GM19468 (cell line): Measurements from ENCODE around the gene TRERF1.
"Not testable (repeated sequence)": the region's sequence is repeated elsewhere in the genome, so short reads cannot be mapped to it uniquely, and the experiment has no call there.

Experiments used
- ATAC-seq: cut with Tn5 transposase; IDR thresholded peaks from one replicate; pipeline ENCODE4 v1.9.1; 2021; ENCODE audit warnings: mild to moderate bottlenecking, moderate library complexity, moderate number of reproducible peaks; ENCODE audit not compliant: unreplicated experiment; ENCODE audit errors: extremely low read depth

The TRERF1 gene

DNA sequence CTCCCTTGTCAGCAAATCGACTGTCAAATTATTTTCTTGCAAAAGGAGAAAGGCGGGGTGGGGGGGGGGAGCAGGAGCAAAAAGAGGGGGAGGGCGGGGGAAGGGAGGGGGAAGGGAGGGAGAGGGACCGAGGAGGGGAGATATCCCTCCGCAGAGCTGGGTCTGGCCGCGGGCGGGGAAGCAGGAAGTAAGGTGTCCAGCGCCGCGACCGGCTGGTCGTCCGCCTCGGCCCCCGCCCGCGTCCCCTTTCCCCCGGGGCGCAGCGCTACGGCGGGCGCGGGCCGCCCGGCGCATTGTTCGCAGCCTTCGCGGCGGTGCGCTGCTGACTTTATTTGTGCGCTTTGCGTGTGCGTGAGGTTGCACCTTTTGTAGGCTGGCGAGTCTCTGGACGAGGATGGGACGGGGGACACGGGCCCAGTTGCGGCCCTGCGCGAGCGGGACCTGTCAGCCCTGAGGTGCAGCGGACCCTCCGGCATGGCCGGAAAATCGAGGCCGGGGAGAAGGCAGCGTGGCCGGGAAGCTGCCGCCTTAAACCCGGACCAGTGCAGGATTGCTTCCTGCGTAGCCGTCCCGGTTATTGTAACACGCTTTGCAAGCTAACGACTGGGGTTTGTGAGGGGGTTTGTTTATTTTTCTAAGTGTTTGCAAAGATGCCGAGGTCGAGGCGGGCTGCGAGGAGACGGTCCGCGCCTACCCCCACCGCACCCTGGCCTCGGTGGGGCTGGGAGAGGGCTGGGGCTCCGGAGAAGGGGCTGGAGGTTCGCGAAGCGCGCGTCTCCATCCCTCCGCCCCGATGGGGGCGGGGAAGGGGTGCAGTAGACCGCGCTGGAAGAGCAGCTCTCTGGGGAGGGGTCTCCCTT, 675 bp upstream of the TRERF1 start:
- ATAC-seq, result no peak

DNA sequence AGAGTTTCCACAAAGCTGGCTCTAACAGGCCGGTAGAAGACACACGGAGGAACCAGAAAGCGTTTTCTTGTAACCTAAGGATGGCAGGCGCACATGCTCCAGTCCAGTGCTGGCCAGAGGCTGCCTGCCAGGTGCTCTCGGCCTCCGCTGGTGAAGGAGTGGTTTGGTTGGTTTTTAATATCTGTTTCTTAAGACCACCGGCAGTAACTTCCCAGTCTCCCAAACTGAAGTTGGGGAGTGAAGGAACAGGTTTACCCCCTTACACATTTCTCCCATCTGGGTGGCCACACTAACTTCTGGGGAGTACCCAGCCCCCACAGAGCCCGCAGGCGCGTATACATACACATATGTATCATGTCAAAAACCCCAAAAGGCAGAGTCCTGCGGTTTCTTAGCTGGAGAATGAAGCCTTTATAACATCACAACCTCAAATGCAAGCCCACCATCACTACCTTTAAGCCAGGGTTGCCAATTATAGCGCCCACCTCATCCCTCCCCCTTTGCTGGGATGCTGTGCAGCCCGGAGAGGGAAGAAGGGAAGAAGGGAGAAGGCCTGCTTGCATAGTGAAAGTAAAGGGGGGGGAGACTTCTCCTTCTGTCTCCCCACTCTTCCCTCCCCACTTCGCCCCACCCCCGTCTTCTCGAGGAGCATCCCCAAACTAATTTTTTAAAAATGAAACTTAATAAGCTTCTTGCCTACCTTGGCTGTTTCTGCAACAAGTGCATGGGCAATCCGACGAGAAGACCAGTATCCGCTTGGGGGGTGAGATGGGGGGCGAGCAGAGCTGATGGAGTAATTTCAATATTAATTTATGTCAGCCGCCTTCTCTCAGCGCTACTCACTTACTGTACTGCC, 1.0 kb downstream of the TRERF1 start:
- ATAC-seq, result no peak

DNA sequence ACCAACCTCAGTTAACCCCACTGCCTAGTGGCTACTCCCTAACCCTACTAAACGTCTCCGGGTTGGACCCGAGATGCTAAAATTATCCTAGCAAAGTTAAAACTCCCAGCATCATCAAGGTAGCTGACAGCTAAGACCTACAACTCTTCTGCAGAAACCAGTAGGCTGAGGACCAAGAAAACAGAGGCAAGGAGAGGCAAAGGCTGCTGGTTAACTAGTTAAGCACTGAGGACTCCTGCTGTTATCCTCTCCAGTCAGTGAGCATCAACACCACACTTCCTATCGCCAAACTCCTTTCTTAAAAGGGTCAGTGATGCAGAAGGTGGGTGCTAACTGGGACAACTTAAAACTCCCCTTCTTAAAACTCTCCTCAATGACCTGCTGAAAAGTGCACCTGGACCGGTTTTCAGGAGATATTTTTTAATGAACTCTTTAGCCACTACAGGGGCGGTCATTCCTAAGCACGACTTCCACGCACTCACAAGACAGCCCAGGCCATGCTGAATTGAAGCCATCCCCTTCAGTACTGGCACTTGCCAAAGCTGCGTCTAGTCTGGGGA, 1.7 kb downstream of the TRERF1 start:
- ATAC-seq, result no peak

- ATAC-seq, result no peak
Measured at GRCh38 chr6:42448927-42449659, 2.6 kb downstream of the TRERF1 start.

- no peak for ATAC-seq
Measured at GRCh38 chr6:42448391-42448790, 3.3 kb downstream of the TRERF1 start.

- ATAC-seq, result no peak
Measured at GRCh38 chr6:42446996-42447395, 4.7 kb downstream of the TRERF1 start.

DNA sequence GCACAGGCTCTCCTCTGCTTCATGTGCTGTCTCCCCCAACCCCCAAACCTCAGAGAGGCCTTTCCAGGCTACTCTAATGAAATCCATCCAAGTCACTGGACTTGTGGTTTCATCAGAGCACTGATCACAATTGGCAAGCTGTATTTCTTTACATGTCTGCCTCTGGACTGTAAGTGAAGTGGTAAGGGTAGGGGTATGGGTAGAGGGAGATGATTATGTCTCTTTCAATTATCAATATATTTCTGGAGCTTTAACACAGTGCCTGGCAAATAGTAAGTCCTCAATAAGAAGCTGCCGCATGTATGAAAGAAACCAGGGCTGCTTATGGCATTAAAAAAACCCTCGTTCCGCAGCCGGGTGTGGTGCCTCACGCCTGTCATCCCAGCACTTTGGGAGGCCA, 5.4 kb downstream of the TRERF1 start:
- no peak for ATAC-seq

GRCh38 chr6:42445955-42446354, 5.8 kb downstream of the TRERF1 start:
- not testable (repeated sequence) for ATAC-seq

DNA sequence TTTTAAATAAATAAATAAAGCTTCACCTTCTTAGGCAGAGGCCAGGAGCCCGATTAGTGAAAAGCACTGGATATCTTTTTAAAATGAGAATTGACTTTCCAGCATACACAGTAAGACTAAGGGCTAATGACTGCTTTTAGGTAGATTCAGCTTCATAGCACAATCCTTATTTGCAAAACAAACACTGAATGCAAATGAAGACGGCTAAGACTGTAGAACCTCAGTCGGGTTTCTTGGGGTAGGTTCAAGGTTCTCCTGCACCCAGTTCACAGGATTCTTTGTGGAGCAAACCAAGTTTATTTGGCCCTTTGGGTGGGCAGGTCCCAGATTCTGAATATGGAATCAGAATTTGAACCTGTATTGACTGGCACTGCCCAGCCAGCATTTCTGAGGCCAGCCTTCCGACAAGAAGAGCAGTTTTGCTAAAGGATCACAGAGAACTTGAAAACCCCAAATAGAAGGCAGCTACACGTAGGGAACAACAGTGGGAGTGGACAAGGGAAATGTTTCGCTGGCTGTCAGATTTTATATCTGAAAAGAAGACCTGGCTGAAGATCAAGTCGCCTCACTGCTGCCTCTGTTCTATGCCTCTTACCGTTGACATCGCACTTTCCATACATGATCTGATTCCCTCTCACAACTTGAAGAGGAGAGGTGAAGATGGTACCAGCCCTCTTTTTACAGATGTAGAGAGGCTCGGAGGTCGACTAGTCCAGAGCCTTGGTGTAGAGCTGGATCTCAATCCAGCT, 8.2 kb downstream of the TRERF1 start:
- no peak for ATAC-seq

GRCh38 chr6:42441697-42442081, 10.0 kb downstream of the TRERF1 start:
- no peak for ATAC-seq

DNA sequence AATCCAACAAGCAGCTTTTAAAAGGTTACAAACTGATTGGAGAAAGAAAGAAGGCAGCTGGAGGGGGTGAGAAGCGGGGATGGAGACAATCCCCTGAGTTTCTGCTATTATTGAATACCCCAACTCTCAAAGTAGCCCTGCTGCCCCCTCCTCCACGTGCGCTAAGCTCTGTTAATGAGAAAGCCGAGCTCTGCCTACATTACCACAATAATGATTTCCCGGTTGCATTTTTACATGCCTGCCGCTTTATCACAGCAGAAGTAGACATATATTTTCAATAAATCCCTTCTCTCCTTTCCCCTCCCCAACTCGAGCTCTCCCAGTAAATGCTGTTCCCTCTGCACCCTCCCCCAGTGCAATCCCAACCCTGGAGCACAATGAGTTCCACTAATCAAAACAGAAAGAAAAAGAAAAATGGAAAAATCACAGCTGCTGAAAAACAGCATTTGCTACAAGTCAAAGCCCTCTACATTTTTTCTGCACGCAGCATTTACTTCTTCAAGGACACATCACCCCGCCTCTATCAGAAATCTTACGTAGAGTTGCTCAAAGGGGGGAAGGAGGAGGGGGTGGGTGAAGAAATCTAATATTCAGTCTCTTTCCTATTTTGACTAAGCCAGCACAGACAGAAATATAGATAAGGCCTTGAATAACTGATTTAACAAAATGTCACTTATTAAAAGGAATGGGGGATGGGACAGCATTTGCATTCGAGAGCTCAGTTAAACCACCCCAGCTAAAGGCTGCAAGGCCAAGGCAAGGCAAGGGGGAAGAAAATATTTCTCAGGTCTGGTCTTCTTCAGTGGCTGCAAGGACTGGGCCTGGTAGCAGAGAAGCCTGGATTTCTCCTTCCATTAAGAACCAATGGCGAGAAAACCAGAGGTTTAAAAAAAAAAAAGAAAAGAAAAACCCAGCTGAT, 10.7 kb downstream of the TRERF1 start:
- no peak for ATAC-seq

DNA sequence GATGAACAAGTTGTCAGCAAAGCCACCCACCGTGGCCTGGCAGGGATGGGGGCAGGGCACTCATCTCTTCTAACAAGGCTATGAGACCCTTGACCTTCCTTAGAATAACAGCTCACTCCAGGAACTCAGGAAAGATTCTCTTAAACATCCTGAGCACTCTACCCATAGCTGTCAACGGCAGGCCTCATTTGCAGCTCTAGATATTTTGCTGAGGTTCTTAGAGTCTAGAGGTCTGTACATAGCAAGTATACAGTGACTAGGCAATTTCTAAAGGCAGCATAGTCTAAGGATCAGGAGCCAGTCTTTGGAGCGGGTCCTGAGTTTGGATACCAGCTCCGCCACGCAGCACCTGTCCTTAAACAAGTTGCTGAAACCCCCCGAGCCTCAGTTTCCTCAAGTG, 11.7 kb downstream of the TRERF1 start:
- no peak for ATAC-seq

DNA sequence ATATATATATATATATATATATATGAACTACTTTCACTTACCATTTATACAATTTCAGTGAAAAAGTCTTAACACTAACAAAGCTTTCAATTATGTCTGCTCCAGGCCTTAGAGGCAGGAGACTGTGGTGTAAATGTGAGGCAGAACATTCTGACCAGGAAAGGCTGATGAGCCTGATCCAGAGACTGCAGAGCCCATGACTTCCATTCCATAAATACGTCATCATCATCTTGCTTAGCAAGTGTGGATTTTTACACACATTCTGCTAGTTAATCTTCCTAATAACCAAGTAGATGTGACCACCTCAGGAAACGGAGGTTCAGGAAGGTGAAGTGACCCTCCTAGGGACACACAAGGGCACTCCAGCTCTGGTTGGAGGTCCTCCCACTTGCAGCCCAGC, 14.9 kb downstream of the TRERF1 start:
- no peak for ATAC-seq

DNA sequence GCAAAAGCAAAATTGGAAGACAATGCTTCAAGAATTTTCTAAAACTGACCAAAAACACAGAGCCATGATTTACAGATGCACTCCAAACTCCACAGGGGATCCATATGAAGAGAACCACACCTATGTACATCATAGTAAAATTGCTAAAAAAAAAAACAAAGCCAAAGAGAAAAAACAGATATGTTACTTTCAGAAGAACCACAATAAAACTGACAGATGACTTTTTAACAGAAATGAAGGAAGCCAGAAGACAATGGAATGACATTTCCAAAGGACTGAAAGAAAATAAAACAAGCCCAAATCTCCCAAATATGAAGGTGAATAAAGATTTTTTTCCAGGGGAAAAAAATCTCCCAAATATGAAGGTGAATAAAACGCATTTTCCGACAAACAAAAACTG, 17.5 kb downstream of the TRERF1 start:
- ATAC-seq, result no peak

GRCh38 chr6:42433409-42433808, 18.3 kb downstream of the TRERF1 start:
- no peak for ATAC-seq

DNA sequence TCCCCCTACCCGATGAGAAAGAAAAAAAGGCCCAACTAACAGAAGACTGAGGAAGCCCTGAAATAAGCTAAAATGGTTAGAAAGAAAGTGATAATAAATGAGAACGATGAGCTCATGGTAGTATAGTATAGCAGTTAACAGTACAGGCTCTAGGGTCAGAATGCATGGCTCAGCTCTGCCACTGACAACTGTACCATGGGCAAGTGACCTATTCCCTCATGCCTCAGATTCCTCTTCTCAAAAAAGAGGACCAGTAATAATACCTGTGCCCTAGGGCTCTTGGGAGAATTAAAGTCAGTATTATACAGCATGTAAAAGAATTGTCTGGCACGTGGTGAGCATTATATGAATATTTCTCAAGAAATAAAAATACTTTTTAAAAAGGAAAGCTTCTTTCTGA, 19.8 kb downstream of the TRERF1 start:
- no peak for ATAC-seq

DNA sequence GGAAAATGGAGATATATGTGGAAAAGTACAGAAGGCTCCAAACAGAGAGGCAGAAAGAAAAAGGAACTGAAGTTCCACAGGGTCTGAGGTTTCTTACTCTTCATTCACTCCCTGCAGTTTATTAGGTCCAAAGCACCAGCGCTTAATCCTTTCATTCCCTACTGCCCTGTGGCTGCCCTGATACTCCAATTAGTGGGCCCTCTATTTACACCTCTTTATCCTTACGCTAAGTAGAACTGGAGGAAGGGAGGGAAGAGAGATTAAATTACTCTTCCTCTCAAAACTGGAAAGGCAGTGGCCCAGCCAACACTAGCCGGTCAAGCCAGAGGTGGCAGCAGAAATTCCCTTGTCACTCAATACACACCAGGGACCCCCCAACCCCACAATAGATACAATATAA, 20.4 kb downstream of the TRERF1 start:
- no peak for ATAC-seq

DNA sequence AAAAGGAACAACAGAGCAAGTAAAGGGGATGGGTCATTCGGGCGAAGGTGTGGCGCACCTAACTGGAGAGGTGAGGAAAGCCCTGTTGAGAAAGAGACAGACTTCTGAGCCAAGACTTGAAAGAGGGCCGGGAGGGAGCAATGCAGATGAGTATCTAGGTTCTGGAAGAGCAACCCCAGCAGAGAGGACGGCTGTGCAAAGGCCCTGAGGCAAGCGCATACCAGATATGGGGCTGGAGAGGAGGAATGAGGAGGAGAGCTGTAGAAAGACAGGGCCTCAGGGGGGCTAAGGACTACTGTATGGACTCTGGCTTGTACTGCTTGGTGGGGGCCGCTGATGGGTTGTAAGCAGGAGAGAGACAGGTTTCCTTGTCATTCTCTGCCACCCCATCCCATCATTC, 21.9 kb downstream of the TRERF1 start:
- no peak for ATAC-seq
